ENCODE data around the gene TOGARAM2. TPM values are rescaled to one million over a fixed set of nuclear protein-coding genes. Genes with fewer than 3 reads are reported as not detected.

The TOGARAM2 gene
- polyA plus RNA-seq, 4 donors, result under 0.01 to 1.1 (median 0.79) TPM

- no peak for DNase-seq
- H3K27ac ChIP-seq (ENCODE audit: low read depth in 1 of 3, low read length in 2 of 3), result no peak overlapping the region
- H3K9me3 ChIP-seq (ENCODE audit: control insufficient read depth in 2 of 2, insufficient read depth in 1 of 2, low read depth in 1 of 2, low read length in 1 of 2), result no peaks in the 10 kb centered on the region
- H3K27me3 ChIP-seq (ENCODE audit: control insufficient read depth in 3 of 3, insufficient read depth in 3 of 3, low read length in 3 of 3), result peaks cover 0 to 8% (median 0%) of the 10 kb centered on the region in 3 donors
- no peaks in the 10 kb centered on the region for H3K36me3 ChIP-seq (ENCODE audit: control insufficient read depth in 3 of 3, insufficient read depth in 2 of 3, low read depth in 1 of 3, low read length in 3 of 3)
- 61 to 80% (median 75%) methylated on average over 7 of the region's 7 CpGs for WGBS, 3 donors
- H3K4me1 ChIP-seq (ENCODE audit: control insufficient read depth in 3 of 3, insufficient read depth in 2 of 3, low read depth in 1 of 3, low read length in 2 of 3), result no peaks in the 10 kb centered on the region
- no peak overlapping the region for H3K4me3 ChIP-seq (ENCODE audit: low read depth in 1 of 3, low read length in 3 of 3)
- no peak for FAIRE-seq
These were observed 72.1 kb downstream of the TOGARAM2 start for GRCh38 chr2:29053223-29053622.

GRCh38 chr2:29053670-29054400, 72.7 kb downstream of the TOGARAM2 start:
- WGBS, 3 donors, result 75 to 88% (median 84%) methylated on average over 5 of the region's 5 CpGs
- no peak for DNase-seq
- no peak for FAIRE-seq

DNA sequence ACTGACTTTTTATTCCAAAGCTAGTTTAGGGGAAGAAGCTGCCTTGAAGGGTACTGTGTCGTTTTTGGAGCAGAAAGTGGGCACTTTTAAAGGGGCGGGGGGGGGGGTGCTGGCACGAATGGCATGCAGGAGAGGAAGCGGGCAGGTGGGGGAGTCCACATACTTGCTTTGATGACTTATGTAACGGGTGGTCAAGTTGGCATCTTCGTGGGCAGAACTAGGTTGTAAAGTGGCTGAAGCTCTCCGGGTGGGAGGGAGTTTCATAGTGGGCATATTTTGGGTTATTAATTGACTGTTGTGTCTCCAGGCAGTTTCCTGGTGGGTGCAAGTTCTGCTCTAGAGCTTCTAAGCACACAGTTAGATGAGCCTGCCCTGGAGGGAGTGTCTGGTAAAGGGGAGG, 73.3 kb downstream of the TOGARAM2 start:
- DNase-seq (no peak), FAIRE-seq (no peak)
- H3K4me3 ChIP-seq (ENCODE audit: low read depth in 1 of 3, low read length in 3 of 3), result no peak overlapping the region
- 76 to 83% (median 81%) methylated on average over 6 to 7 of the region's 7 CpGs for WGBS, 3 donors
- no peak overlapping the region for H3K27ac ChIP-seq (ENCODE audit: low read depth in 1 of 3, low read length in 2 of 3)
- peaks cover 0 to 7% (median 0%) of the 10 kb centered on the region in 3 donors for H3K27me3 ChIP-seq (ENCODE audit: control insufficient read depth in 3 of 3, insufficient read depth in 3 of 3, low read length in 3 of 3)
- H3K36me3 ChIP-seq (ENCODE audit: control insufficient read depth in 3 of 3, insufficient read depth in 2 of 3, low read depth in 1 of 3, low read length in 3 of 3), result no peaks in the 10 kb centered on the region
- no peaks in the 10 kb centered on the region for H3K9me3 ChIP-seq (ENCODE audit: control insufficient read depth in 2 of 2, insufficient read depth in 1 of 2, low read depth in 1 of 2, low read length in 1 of 2)
- no peaks in the 10 kb centered on the region for H3K4me1 ChIP-seq (ENCODE audit: control insufficient read depth in 3 of 3, insufficient read depth in 2 of 3, low read depth in 1 of 3, low read length in 2 of 3)

More at GRCh38 chr2:29053670-29054400, 72.7 kb downstream of the TOGARAM2 start:
- no peak overlapping the region for H3K27ac ChIP-seq (ENCODE audit: low read depth in 1 of 3, low read length in 2 of 3)
- H3K4me3 ChIP-seq (ENCODE audit: low read depth in 1 of 3, low read length in 3 of 3), result no peak overlapping the region
- peaks cover 0 to 8% (median 0%) of the 10 kb centered on the region in 3 donors for H3K27me3 ChIP-seq (ENCODE audit: control insufficient read depth in 3 of 3, insufficient read depth in 3 of 3, low read length in 3 of 3)
- no peaks in the 10 kb centered on the region for H3K4me1 ChIP-seq (ENCODE audit: control insufficient read depth in 3 of 3, insufficient read depth in 2 of 3, low read depth in 1 of 3, low read length in 2 of 3)
- no peaks in the 10 kb centered on the region for H3K36me3 ChIP-seq (ENCODE audit: control insufficient read depth in 3 of 3, insufficient read depth in 2 of 3, low read depth in 1 of 3, low read length in 3 of 3)
- H3K9me3 ChIP-seq (ENCODE audit: control insufficient read depth in 2 of 2, insufficient read depth in 1 of 2, low read depth in 1 of 2, low read length in 1 of 2), result no peaks in the 10 kb centered on the region

DNA sequence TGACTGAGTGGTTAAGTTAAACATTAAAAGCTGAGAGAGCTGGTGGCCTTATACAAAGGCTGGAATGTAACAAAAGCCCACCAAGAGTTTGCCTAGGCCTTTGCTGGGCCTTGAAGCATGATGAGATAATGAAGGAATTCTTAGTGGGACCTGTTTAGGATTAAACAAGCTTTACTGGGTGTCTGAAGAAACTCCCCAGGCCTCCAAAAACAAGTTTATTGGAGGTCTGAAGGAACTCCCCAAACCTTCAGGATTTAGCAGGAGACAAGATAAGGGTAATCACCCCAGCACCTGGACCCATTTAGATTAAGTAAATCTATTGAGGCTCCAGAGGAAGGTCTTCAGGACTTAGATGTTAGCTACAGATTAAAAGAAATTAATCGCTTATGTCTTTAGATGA, 74.5 kb downstream of the TOGARAM2 start:
- DNase-seq (no peak), FAIRE-seq (no peak)
- Histone ChIP-seq H3K4me1 (ENCODE audit: control insufficient read depth in 3 of 3, insufficient read depth in 2 of 3, low read depth in 1 of 3, low read length in 2 of 3) (no peaks in the 10 kb centered on the region), H3K27ac (ENCODE audit: low read depth in 1 of 3, low read length in 2 of 3) (no peak overlapping the region), H3K9me3 (ENCODE audit: control insufficient read depth in 2 of 2, insufficient read depth in 1 of 2, low read depth in 1 of 2, low read length in 1 of 2) (no peaks in the 10 kb centered on the region), H3K27me3 (ENCODE audit: control insufficient read depth in 3 of 3, insufficient read depth in 3 of 3, low read length in 3 of 3) (peaks cover 0 to 4% (median 0%) of the 10 kb centered on the region in 3 donors), H3K4me3 (ENCODE audit: low read depth in 1 of 3, low read length in 3 of 3) (no peak overlapping the region), H3K36me3 (ENCODE audit: control insufficient read depth in 3 of 3, insufficient read depth in 2 of 3, low read depth in 1 of 3, low read length in 3 of 3) (no peaks in the 10 kb centered on the region)
- 93 to 100% (median 94%) methylated on average over 1 of the region's 1 CpG for WGBS, 3 donors

DNA sequence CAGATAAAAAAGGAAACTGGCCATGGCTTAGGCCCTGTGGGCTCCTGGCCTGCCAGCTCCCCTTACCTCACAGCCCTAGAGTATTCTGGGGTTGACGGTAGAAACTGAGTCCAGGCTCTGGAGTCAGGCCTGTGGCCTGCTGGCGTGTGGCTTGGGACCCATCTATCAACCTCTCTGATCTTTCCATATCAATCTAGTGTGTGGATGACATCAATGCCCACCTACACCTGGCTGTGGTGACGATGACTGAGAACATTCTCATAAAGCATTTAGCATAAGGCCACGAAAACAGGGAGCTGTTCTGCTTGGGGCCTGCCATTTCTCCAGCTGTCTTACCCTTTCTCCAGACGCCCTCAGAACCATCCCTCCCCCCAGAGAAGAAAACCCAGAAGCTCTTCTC, 75.4 kb downstream of the TOGARAM2 start:
- no peaks in the 10 kb centered on the region for H3K36me3 ChIP-seq (ENCODE audit: control insufficient read depth in 3 of 3, insufficient read depth in 2 of 3, low read depth in 1 of 3, low read length in 3 of 3)
- H3K4me3 ChIP-seq (ENCODE audit: low read depth in 1 of 3, low read length in 3 of 3), result no peak overlapping the region
- H3K27ac ChIP-seq (ENCODE audit: low read depth in 1 of 3, low read length in 2 of 3), result no peak overlapping the region
- H3K27me3 ChIP-seq (ENCODE audit: control insufficient read depth in 3 of 3, insufficient read depth in 3 of 3, low read length in 3 of 3), result no peaks in the 10 kb centered on the region
- FAIRE-seq, result no peak
- DNase-seq, result no peak
- no peaks in the 10 kb centered on the region for H3K4me1 ChIP-seq (ENCODE audit: control insufficient read depth in 3 of 3, insufficient read depth in 2 of 3, low read depth in 1 of 3, low read length in 2 of 3)
- no peaks in the 10 kb centered on the region for H3K9me3 ChIP-seq (ENCODE audit: control insufficient read depth in 2 of 2, insufficient read depth in 1 of 2, low read depth in 1 of 2, low read length in 1 of 2)
- 90 to 95% (median 91%) methylated on average over 5 of the region's 5 CpGs for WGBS, 3 donors

DNA sequence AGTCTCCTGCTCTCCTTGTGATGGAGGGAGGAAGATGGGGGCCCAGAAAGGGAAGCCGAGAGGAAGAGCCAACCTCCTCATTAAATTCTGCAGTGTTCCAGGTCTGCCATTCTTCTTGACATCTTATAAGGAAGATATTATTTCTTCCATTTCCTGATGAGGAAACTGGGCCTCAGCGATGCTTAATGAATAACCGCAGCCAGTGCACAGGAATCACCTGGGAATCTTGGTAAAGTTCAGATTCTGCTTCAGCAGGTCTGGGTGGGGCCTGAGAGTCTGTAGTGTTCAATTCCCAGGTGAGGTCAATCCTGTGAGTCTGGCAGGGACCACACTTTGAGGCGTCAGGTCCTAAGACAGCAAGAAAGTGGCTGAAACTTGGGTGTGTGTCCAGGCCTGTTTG, 75.9 kb downstream of the TOGARAM2 start:
- Histone ChIP-seq H3K27ac (ENCODE audit: low read depth in 1 of 3, low read length in 2 of 3) (no peak overlapping the region), H3K9me3 (ENCODE audit: control insufficient read depth in 2 of 2, insufficient read depth in 1 of 2, low read depth in 1 of 2, low read length in 1 of 2) (no peaks in the 10 kb centered on the region), H3K4me1 (ENCODE audit: control insufficient read depth in 3 of 3, insufficient read depth in 2 of 3, low read depth in 1 of 3, low read length in 2 of 3) (no peaks in the 10 kb centered on the region), H3K36me3 (ENCODE audit: control insufficient read depth in 3 of 3, insufficient read depth in 2 of 3, low read depth in 1 of 3, low read length in 3 of 3) (no peaks in the 10 kb centered on the region), H3K27me3 (ENCODE audit: control insufficient read depth in 3 of 3, insufficient read depth in 3 of 3, low read length in 3 of 3) (no peaks in the 10 kb centered on the region), H3K4me3 (ENCODE audit: low read depth in 1 of 3, low read length in 3 of 3) (no peak overlapping the region)
- 84 to 93% (median 93%) methylated on average over 4 of the region's 4 CpGs for WGBS, 3 donors
- DNase-seq (no peak), FAIRE-seq (no peak)

GRCh38 chr2:29059624-29060023, 78.5 kb downstream of the TOGARAM2 start:
- no peak for DNase-seq
- no peaks in the 10 kb centered on the region for H3K27me3 ChIP-seq (ENCODE audit: control insufficient read depth in 3 of 3, insufficient read depth in 3 of 3, low read length in 3 of 3)

DNA sequence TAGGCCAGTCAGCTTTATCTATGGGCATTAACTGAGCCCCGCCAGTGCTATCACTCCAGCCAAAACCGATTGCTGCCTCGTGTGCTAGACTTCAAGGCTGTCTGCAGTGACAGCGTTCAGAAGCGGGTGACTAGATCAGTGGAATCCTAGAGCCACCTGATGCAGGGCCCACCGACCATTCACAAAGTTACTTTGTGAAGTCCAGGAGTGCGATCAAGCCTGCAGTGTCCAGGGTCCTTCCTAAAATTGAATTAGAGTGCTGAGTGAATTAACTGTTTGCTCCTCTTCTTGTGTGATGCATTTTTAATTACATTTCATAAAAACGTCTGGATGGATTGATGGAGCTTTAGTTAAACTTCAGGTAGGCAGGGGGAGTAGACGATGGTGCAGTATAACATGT, 79.3 kb downstream of the TOGARAM2 start:
- 65 to 72% (median 66%) methylated on average over 9 of the region's 9 CpGs for WGBS, 3 donors
- Histone ChIP-seq H3K27ac (ENCODE audit: low read depth in 1 of 3, low read length in 2 of 3) (no peak overlapping the region), H3K9me3 (ENCODE audit: control insufficient read depth in 2 of 2, insufficient read depth in 1 of 2, low read depth in 1 of 2, low read length in 1 of 2) (no peaks in the 10 kb centered on the region), H3K36me3 (ENCODE audit: control insufficient read depth in 3 of 3, insufficient read depth in 2 of 3, low read depth in 1 of 3, low read length in 3 of 3) (no peaks in the 10 kb centered on the region), H3K4me1 (ENCODE audit: control insufficient read depth in 3 of 3, insufficient read depth in 2 of 3, low read depth in 1 of 3, low read length in 2 of 3) (no peaks in the 10 kb centered on the region), H3K4me3 (ENCODE audit: low read depth in 1 of 3, low read length in 3 of 3) (no peak overlapping the region), H3K27me3 (ENCODE audit: control insufficient read depth in 3 of 3, insufficient read depth in 3 of 3, low read length in 3 of 3) (no peaks in the 10 kb centered on the region)
- no peak for DNase-seq
- FAIRE-seq, result no peak

More at GRCh38 chr2:29059624-29060023, 78.5 kb downstream of the TOGARAM2 start:
- Histone ChIP-seq H3K4me3 (ENCODE audit: low read depth in 1 of 3, low read length in 3 of 3) (no peak overlapping the region), H3K36me3 (ENCODE audit: control insufficient read depth in 3 of 3, insufficient read depth in 2 of 3, low read depth in 1 of 3, low read length in 3 of 3) (no peaks in the 10 kb centered on the region), H3K9me3 (ENCODE audit: control insufficient read depth in 2 of 2, insufficient read depth in 1 of 2, low read depth in 1 of 2, low read length in 1 of 2) (no peaks in the 10 kb centered on the region), H3K4me1 (ENCODE audit: control insufficient read depth in 3 of 3, insufficient read depth in 2 of 3, low read depth in 1 of 3, low read length in 2 of 3) (no peaks in the 10 kb centered on the region), H3K27ac (ENCODE audit: low read depth in 1 of 3, low read length in 2 of 3) (no peak overlapping the region)
- FAIRE-seq, result no peak
- 73 to 77% (median 75%) methylated on average over 1 of the region's 1 CpG for WGBS, 3 donors

DNA sequence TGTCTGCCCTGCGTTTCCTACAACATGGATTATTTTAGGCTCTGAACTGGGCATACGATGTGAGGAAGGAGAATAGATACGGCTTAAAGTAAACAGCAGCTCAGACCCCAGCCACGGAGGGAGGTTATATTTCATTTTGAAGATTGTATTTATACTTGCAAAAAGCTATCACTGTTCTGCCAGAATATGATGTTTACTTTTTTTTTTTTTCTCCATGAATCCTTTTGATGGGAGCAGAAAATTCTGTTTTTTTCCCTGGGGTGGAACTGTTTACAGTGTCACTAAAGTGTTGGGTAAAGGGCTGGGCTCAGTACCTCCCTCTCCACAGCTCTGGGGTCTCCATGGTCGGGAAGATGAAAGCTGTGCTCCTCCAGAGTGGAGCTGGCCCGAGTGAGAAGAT, 80.1 kb downstream of the TOGARAM2 start:
- no peaks in the 10 kb centered on the region for H3K9me3 ChIP-seq (ENCODE audit: control insufficient read depth in 2 of 2, insufficient read depth in 1 of 2, low read depth in 1 of 2, low read length in 1 of 2)
- FAIRE-seq (no peak), DNase-seq (no peak)
- no peaks in the 10 kb centered on the region for H3K36me3 ChIP-seq (ENCODE audit: control insufficient read depth in 3 of 3, insufficient read depth in 2 of 3, low read depth in 1 of 3, low read length in 3 of 3)
- no peak overlapping the region for H3K4me3 ChIP-seq (ENCODE audit: low read depth in 1 of 3, low read length in 3 of 3)
- no peak overlapping the region for H3K27ac ChIP-seq (ENCODE audit: low read depth in 1 of 3, low read length in 2 of 3)
- H3K27me3 ChIP-seq (ENCODE audit: control insufficient read depth in 3 of 3, insufficient read depth in 3 of 3, low read length in 3 of 3), result no peaks in the 10 kb centered on the region
- H3K4me1 ChIP-seq (ENCODE audit: control insufficient read depth in 3 of 3, insufficient read depth in 2 of 3, low read depth in 1 of 3, low read length in 2 of 3), result no peaks in the 10 kb centered on the region
- 45 to 52% (median 47%) methylated on average over 6 of the region's 6 CpGs for WGBS, 3 donors

All from small intestine (tissue), 7 donors.